ENCODE data around the gene NOSTRIN. TPM values are rescaled to one million over a fixed set of nuclear protein-coding genes. Genes with fewer than 3 reads are reported as not detected.

NOSTRIN gene
- total and polyA plus RNA-seq, 2 of the 8 experiments (the other 6 are each of a cell fraction or from before 2014, with no cell fraction given): not detected

DNA sequence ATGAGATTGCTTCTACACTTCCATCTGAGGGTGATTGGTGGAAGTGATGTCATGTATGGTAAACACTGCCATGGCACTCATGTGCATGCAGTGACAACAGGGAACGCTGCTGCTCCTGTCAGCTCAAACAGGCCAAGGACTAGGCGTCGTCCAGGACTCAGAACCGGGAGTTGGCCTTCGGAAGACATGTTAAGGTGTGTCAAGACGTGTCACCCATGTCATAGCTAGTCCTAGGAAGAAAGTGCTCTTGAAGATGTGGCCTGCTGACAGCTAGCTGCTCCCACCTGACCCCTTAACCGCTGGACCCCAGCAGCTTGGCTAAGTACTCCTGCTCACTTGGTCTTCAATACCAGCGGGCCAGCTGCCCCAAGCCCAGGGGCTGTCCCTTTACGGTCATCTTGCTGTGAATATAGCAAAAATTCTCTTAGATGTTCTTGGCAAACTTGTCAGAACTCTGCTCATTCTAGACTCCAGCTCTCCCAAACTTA, 6.3 kb upstream of the NOSTRIN start:
- Histone ChIP-seq H3K56ac (replicated peaks; ENCODE audit: insufficient read length, low read depth, low read length) (no peak overlapping the region), H3K23ac (ENCODE audit: insufficient read length) (no peak overlapping the region), H3K23me2 (ENCODE audit: low read depth, low read length) (no peaks in the 10 kb centered on the region), H3K9ac (replicated peaks in 1 of 4; ENCODE audit: extremely low read depth in 1 of 4, low read depth in 3 of 4, low read length in 3 of 4) (no peak overlapping the region), H3K79me1 (ENCODE audit: low read depth, low read length) (no peaks in the 10 kb centered on the region), H2AFZ (ENCODE audit: low read length) (no peak overlapping the region), H4K91ac (replicated peaks; ENCODE audit: insufficient read length, low read length) (peak overlapping the region; percentile 54), H3K4me3 (ENCODE audit: extremely low read depth in 1 of 4, insufficient read depth in 2 of 4, low read depth in 3 of 4, low read length in 4 of 4) (no peak overlapping the region), H3K4me1 (replicated peaks in 1 of 4; ENCODE audit: control insufficient read depth in 3 of 4, insufficient read depth in 4 of 4, low read length in 3 of 4) (peaks cover 4 to 14% (median 10%) of the 10 kb centered on the region in 4 experiments; a peak in 5 of 7 replicates), H4K5ac (ENCODE audit: insufficient read length, low read depth, low read length) (peak overlapping the region; percentile 63), H3K14ac (ENCODE audit: insufficient read length) (no peak overlapping the region), H2BK20ac (ENCODE audit: low read length) (no peak overlapping the region), H2BK120ac (replicated peaks; ENCODE audit: low read depth, low read length) (no peak overlapping the region), H3K18ac (ENCODE audit: extremely low read depth, low read length) (no peak overlapping the region), H3K79me2 (ENCODE audit: control insufficient read depth in 1 of 2, insufficient read depth in 2 of 2, low read length in 2 of 2) (no peaks in the 10 kb centered on the region), H3K4ac (replicated peaks; ENCODE audit: insufficient read length, low read depth, low read length) (no peak overlapping the region), H3K36me3 (ENCODE audit: control insufficient read depth in 2 of 4, insufficient read depth in 4 of 4, low read length in 3 of 4) (no peaks in the 10 kb centered on the region), H3K9me3 (ENCODE audit: insufficient read depth in 2 of 2, low read depth in 1 of 2, low read length in 1 of 2) (no peaks in the 10 kb centered on the region), H4K20me1 (replicated peaks in 1 of 2; ENCODE audit: control insufficient read depth in 1 of 2, insufficient read depth in 2 of 2, low read length in 2 of 2) (no peaks in the 10 kb centered on the region), H3K4me2 (ENCODE audit: insufficient read depth in 1 of 2, low read depth in 2 of 2, low read length in 2 of 2) (no peak overlapping the region), H4K8ac (ENCODE audit: extremely low read depth, insufficient read depth, low read length) (no peak overlapping the region), H2AK5ac (ENCODE audit: low read depth, low read length) (no peak overlapping the region), H3K27ac (ENCODE audit: low read depth, low read length) (no peak overlapping the region), H2BK12ac (ENCODE audit: low read depth, low read length) (0 out of 2 replicates have a peak overlapping the region, but pooled peaks have one; percentile 18), H3K27me3 (replicated peaks in 1 of 4; ENCODE audit: control insufficient read depth in 3 of 4, extremely low read depth in 1 of 4, insufficient read depth in 3 of 4, low read length in 3 of 4) (no peaks in the 10 kb centered on the region), H2BK5ac (ENCODE audit: low read depth, low read length) (no peak overlapping the region), H2BK15ac (ENCODE audit: low read length) (0 out of 2 replicates have a peak overlapping the region, but pooled peaks have one; percentile 48)
- WGBS, 2 experiments (ENCODE audit: extremely low coverage in 1 of 2, insufficient coverage in 1 of 2, insufficient read length in 1 of 2, insufficient replicate concordance in 2 of 2, low coverage in 1 of 2, low lambda C conversion rate in 2 of 2, missing lambda C conversion rate in 1 of 2): 89% methylated on average over 9 of the region's 9 CpGs; no CpG with 5 or more reads in 1 of the 2 experiments
- DNase-seq (ENCODE audit: low read depth in 1 of 2, low spot score in 2 of 2) (no peak), FAIRE-seq (no peak)
- ChIA-PET CTCF (ENCODE audit: partially characterized antibody) (interaction anchor here (0.8 to 3.3 kb wide), 3 partner anchors 20 to 451 kb away, joined by 3 to 14 read pairs (median 3); no protein-coding TSS in a partner anchor), POLR2A (ENCODE audit: partially characterized antibody) (no interaction called here)
- no peak for TF ChIP-seq SIX5 (IDR thresholded peaks at IDR 0.05; ENCODE audit: low read depth, low read length)
- TF ChIP-seq BRCA1 (IDR thresholded peaks at IDR 0.05; ENCODE audit: low read depth, low read length): no peak
- TF ChIP-seq, protein P1, sequence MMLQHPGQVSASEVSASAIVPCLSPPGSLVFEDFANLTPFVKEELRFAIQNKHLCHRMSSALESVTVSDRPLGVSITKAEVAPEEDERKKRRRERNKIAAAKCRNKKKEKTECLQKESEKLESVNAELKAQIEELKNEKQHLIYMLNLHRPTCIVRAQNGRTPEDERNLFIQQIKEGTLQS (IDR thresholded peaks at IDR 0.05; ENCODE audit: insufficient read depth, low read depth, low read length): no peak
- no peak for TF ChIP-seq CHD1 (IDR thresholded peaks at IDR 0.05; ENCODE audit: low read depth, low read length)
- TF ChIP-seq, protein P2, sequence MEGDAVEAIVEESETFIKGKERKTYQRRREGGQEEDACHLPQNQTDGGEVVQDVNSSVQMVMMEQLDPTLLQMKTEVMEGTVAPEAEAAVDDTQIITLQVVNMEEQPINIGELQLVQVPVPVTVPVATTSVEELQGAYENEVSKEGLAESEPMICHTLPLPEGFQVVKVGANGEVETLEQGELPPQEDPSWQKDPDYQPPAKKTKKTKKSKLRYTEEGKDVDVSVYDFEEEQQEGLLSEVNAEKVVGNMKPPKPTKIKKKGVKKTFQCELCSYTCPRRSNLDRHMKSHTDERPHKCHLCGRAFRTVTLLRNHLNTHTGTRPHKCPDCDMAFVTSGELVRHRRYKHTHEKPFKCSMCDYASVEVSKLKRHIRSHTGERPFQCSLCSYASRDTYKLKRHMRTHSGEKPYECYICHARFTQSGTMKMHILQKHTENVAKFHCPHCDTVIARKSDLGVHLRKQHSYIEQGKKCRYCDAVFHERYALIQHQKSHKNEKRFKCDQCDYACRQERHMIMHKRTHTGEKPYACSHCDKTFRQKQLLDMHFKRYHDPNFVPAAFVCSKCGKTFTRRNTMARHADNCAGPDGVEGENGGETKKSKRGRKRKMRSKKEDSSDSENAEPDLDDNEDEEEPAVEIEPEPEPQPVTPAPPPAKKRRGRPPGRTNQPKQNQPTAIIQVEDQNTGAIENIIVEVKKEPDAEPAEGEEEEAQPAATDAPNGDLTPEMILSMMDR (IDR thresholded peaks at IDR 0.05; ENCODE audit: control extremely low read depth in 1 of 3, insufficient read depth in 1 of 3, low read depth in 1 of 3, low read length in 3 of 3): no peak
- TF ChIP-seq JUN (IDR thresholded peaks at IDR 0.05; ENCODE audit: low read depth, low read length): no peak
- TF ChIP-seq CTBP2 (IDR thresholded peaks at IDR 0.05; ENCODE audit: borderline replicate concordance, insufficient read depth, insufficient read length, low read length): no peak

Data from H1 (cell line).